ENCODE data around the gene OCIAD1.

The OCIAD1 gene

GRCh38 chr4:48851651-48852050 lies 20.8 kb downstream of the OCIAD1 start:
- no peak overlapping the region for H3K4me3 ChIP-seq (ENCODE audit: low read length)
- no peak for TF ChIP-seq CTCF (conservative IDR thresholded peaks at IDR 0.05; ENCODE audit: low read depth, low read length)
- DNase-seq (ENCODE audit: low read depth), result no peak

- no peak for DNase-seq (ENCODE audit: low read depth)
- H3K4me3 ChIP-seq (ENCODE audit: low read length), result no peak overlapping the region
- TF ChIP-seq CTCF (conservative IDR thresholded peaks at IDR 0.05; ENCODE audit: low read depth, low read length), result no peak
These were observed 22.9 kb downstream of the OCIAD1 start for GRCh38 chr4:48853604-48854394.

GRCh38 chr4:48854395-48854683 lies 23.5 kb downstream of the OCIAD1 start:
- DNase-seq (ENCODE audit: low read depth), result no peak
- TF ChIP-seq CTCF (conservative IDR thresholded peaks at IDR 0.05; ENCODE audit: low read depth, low read length), result no peak
- H3K4me3 ChIP-seq (ENCODE audit: low read length), result no peak overlapping the region

- no peak for DNase-seq (ENCODE audit: low read depth)
- no peak overlapping the region for H3K4me3 ChIP-seq (ENCODE audit: low read length)
- TF ChIP-seq CTCF (conservative IDR thresholded peaks at IDR 0.05; ENCODE audit: low read depth, low read length), result no peak
These were observed 24.1 kb downstream of the OCIAD1 start for GRCh38 chr4:48854982-48855381.

GRCh38 chr4:48858130-48858529 lies 27.2 kb downstream of the OCIAD1 start:
- no peak for TF ChIP-seq CTCF (conservative IDR thresholded peaks at IDR 0.05; ENCODE audit: low read depth, low read length)
- no peak for DNase-seq (ENCODE audit: low read depth)
- no peak overlapping the region for H3K4me3 ChIP-seq (ENCODE audit: low read length)

GRCh38 chr4:48862038-48862437 lies 31.1 kb downstream of the OCIAD1 start:
- no peak for DNase-seq (ENCODE audit: low read depth)
- H3K4me3 ChIP-seq (ENCODE audit: low read length), result no peak overlapping the region
- TF ChIP-seq CTCF (conservative IDR thresholded peaks at IDR 0.05; ENCODE audit: low read depth, low read length), result no peak

GRCh38 chr4:48862661-48863060 lies 31.8 kb downstream of the OCIAD1 start:
- TF ChIP-seq CTCF (conservative IDR thresholded peaks at IDR 0.05; ENCODE audit: low read depth, low read length), result no peak
- no peak for DNase-seq (ENCODE audit: low read depth)
- H3K4me3 ChIP-seq (ENCODE audit: low read length), result no peak overlapping the region
